ENCODE data around the gene CAMK1. TPM values are rescaled to one million over a fixed set of nuclear protein-coding genes. Genes with fewer than 3 reads are reported as not detected.

CAMK1 gene
- total and polyA plus RNA-seq, 10 donors, result 10.1 to 30.5 (median 22.7) TPM

- peaks cover 26 to 60% (median 47%) of the 10 kb centered on the region in 6 donors for H3K4me1 ChIP-seq
- DNase-seq, result no peak
- peak overlapping the region in 3 of 8 donors; percentile 2 to 84 (median 82) for H3K27ac ChIP-seq
- H3K36me3 ChIP-seq, result peaks cover 0 to 85% (median 59%) of the 10 kb centered on the region in 6 donors
- no peak for TF ChIP-seq POLR2AphosphoS5 (IDR thresholded peaks at IDR 0.05)
- no peak for TF ChIP-seq POLR2A (IDR thresholded peaks at IDR 0.05)
- TF ChIP-seq, protein P1, sequence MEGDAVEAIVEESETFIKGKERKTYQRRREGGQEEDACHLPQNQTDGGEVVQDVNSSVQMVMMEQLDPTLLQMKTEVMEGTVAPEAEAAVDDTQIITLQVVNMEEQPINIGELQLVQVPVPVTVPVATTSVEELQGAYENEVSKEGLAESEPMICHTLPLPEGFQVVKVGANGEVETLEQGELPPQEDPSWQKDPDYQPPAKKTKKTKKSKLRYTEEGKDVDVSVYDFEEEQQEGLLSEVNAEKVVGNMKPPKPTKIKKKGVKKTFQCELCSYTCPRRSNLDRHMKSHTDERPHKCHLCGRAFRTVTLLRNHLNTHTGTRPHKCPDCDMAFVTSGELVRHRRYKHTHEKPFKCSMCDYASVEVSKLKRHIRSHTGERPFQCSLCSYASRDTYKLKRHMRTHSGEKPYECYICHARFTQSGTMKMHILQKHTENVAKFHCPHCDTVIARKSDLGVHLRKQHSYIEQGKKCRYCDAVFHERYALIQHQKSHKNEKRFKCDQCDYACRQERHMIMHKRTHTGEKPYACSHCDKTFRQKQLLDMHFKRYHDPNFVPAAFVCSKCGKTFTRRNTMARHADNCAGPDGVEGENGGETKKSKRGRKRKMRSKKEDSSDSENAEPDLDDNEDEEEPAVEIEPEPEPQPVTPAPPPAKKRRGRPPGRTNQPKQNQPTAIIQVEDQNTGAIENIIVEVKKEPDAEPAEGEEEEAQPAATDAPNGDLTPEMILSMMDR (IDR thresholded peaks at IDR 0.05 in 8 of 11, conservative IDR thresholded peaks at IDR 0.05 in 3 of 11), result peak in 4 of 11 experiments; percentile 8 to 35 (median 18)
- WGBS, 5 donors, result 33 to 68% (median 39%) methylated on average over 3 of the region's 3 CpGs
- intact Hi-C loops (cut with DNase I; ENCODE audit: low total_unique reads), result no loop called here
- H3K4me3 ChIP-seq, result no peak overlapping the region
- H3K9me3 ChIP-seq, result no peaks in the 10 kb centered on the region
- no peaks in the 10 kb centered on the region for H3K27me3 ChIP-seq (replicated peaks in 1 of 7)
Observed at GRCh38 chr3:9782770-9783169, 13.0 kb upstream of the CAMK1 start.

- Histone ChIP-seq H3K4me3 (no peak overlapping the region), H3K36me3 (peaks cover 0 to 79% (median 54%) of the 10 kb centered on the region in 6 donors)
Observed at GRCh38 chr3:9781978-9782603, 12.3 kb upstream of the CAMK1 start.

GRCh38 chr3:9781551-9781950 lies 11.8 kb upstream of the CAMK1 start:
- Histone ChIP-seq H3K9me3 (no peaks in the 10 kb centered on the region), H3K36me3 (peaks cover 0 to 73% (median 49%) of the 10 kb centered on the region in 6 donors), H3K27ac (peak overlapping the region in 5 of 8 donors; percentile 2 to 84 (median 70)), H3K4me1 (peaks cover 26 to 61% (median 47%) of the 10 kb centered on the region in 6 donors), H3K4me3 (peak overlapping the region in 1 of 8 donors; percentile 9), H3K27me3 (replicated peaks in 1 of 7) (no peaks in the 10 kb centered on the region)
- TF ChIP-seq, protein P1 (IDR thresholded peaks at IDR 0.05 in 8 of 11, conservative IDR thresholded peaks at IDR 0.05 in 3 of 11), result no peak
- TF ChIP-seq POLR2A (IDR thresholded peaks at IDR 0.05), result no peak
- TF ChIP-seq POLR2AphosphoS5 (IDR thresholded peaks at IDR 0.05), result no peak
- intact Hi-C loops (cut with DNase I; ENCODE audit: low total_unique reads), result no loop called here
- DNase-seq, result peak; percentile 52
- WGBS, 5 donors, result 17 to 60% (median 48%) methylated on average over 1 of the region's 1 CpG

More at GRCh38 chr3:9781978-9782603, 12.3 kb upstream of the CAMK1 start:
- Histone ChIP-seq H3K27ac (peak overlapping the region in 6 of 8 donors; percentile 2 to 84 (median 70)), H3K27me3 (replicated peaks in 1 of 7) (no peaks in the 10 kb centered on the region), H3K9me3 (no peaks in the 10 kb centered on the region), H3K4me1 (peaks cover 26 to 65% (median 47%) of the 10 kb centered on the region in 6 donors)
- intact Hi-C loops (cut with DNase I; ENCODE audit: low total_unique reads), result no loop called here
- TF ChIP-seq POLR2AphosphoS5 (IDR thresholded peaks at IDR 0.05) (no peak), POLR2A (IDR thresholded peaks at IDR 0.05) (no peak)
- TF ChIP-seq, protein P1 (IDR thresholded peaks at IDR 0.05 in 8 of 11, conservative IDR thresholded peaks at IDR 0.05 in 3 of 11), result no peak
- DNase-seq, result peak; percentile 14
- WGBS, 5 donors, result 50 to 61% (median 57%) methylated on average over 3 of the region's 3 CpGs

DNA sequence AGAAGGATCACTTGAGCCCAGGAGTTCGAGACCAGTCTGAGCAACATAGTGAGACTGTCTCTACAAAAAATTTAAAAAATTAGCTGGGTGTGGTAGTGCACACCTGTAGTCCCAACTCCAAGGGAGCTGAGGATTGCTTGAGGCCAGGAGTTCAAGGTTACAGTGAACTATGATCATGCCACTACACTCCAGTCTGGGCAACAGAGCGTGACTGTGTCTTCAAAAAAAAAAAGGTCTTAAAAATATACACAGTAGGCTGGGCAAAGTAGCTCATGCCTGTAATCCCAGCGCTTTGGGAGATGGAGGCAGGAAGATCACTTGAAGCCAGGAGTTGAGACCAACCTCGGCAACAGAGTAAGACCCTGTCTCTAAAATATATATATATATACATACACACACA lies 11.2 kb upstream of the CAMK1 start:
- H3K36me3 ChIP-seq, result peaks cover 0 to 67% (median 43%) of the 10 kb centered on the region in 6 donors
- TF ChIP-seq, protein P1 (IDR thresholded peaks at IDR 0.05 in 8 of 11, conservative IDR thresholded peaks at IDR 0.05 in 3 of 11), result no peak
- TF ChIP-seq POLR2AphosphoS5 (IDR thresholded peaks at IDR 0.05), result no peak
- TF ChIP-seq POLR2A (IDR thresholded peaks at IDR 0.05), result no peak
- H3K4me3 ChIP-seq, result no peak overlapping the region
- no peak for DNase-seq
- 71 to 80% (median 78%) methylated on average over 4 of the region's 4 CpGs for WGBS, 5 donors
- intact Hi-C loops (cut with DNase I; ENCODE audit: low total_unique reads), result no loop called here
- H3K9me3 ChIP-seq, result no peaks in the 10 kb centered on the region
- peaks cover 26 to 61% (median 47%) of the 10 kb centered on the region in 6 donors for H3K4me1 ChIP-seq
- H3K27me3 ChIP-seq (replicated peaks in 1 of 7), result no peaks in the 10 kb centered on the region
- peak overlapping the region in 7 of 8 donors; percentile 70 to 89 (median 78) for H3K27ac ChIP-seq
